ENCODE measurements around the gene PRKCSH. TPM values are rescaled to one million over a fixed set of nuclear protein-coding genes. Genes with fewer than 3 reads are reported as not detected.
A peak's percentile ranks its signal among the peaks of the same experiment; 100 is the strongest.
"Not testable (repeated sequence)": the region's sequence is repeated elsewhere in the genome, so short reads cannot be mapped to it uniquely, and the experiment has no call there.

The PRKCSH gene
- total RNA-seq, 1 donor from 2014 or later = 101 TPM

GRCh38 chr19:11418549-11419506 is 16.6 kb upstream of the PRKCSH start, which contains the start of gene RGL3:
Gene RGL3, minus strand, starts transcription at chr19:11419314. Its CDS starts 36 bp downstream, at chr19:11419278.
- DNase-seq (ENCODE audit: low read depth in 2 of 2) = no peak

- DNase-seq (ENCODE audit: low read depth in 2 of 2) = peak in 1 of 2 donors; percentile 19
Observed at GRCh38 chr19:11420429-11421370, 14.7 kb upstream of the PRKCSH start.

- DNase-seq (ENCODE audit: low read depth in 2 of 2) = no peak
Observed at GRCh38 chr19:11421371-11422098, 13.9 kb upstream of the PRKCSH start.

DNA sequence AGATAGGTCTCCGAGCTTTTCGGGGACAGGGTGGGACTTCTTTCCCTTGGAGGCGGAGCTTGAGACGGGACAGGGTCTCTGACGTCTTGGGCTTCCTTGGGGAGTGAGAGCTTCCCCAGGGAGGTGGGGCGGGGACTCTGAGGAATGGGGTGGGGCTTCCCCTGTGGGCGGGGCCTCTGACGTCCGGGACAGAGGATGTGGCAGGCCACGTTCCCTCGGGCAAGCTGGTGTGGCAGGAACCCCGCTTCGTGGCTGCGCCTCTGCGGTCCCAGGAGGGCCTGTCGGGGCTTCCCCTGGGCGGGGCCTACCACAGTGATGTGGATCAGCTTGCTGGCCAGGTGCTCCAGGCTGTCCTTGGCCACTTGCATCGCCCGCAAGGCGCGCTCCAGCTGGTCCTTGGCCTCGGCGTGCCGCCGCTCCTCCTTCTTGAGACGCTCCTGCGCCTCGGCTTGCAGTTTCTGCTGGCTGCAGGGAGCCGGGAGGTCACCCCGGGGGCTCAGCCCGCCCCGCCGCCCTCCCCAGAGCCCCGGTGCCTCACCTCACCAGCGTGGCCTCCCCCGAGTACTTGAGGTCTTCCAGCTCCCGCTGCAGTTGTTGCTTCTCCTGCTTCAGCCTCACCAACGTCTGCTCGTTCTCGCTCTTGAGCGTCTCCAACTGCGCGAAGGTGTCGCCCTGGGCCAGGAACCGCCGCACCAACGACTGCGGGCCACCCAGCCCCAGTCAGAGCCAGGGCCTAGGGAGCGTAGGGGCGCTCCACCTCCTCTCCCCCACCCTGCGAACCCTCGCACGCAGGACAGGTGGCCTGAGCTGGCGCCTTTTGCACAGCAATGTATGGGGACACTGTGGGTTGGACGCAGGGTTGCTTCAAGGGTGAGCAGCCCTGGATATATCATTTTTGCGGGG is 13.0 kb upstream of the PRKCSH start:
- DNase-seq (ENCODE audit: low read depth in 2 of 2) = no peak

DNA sequence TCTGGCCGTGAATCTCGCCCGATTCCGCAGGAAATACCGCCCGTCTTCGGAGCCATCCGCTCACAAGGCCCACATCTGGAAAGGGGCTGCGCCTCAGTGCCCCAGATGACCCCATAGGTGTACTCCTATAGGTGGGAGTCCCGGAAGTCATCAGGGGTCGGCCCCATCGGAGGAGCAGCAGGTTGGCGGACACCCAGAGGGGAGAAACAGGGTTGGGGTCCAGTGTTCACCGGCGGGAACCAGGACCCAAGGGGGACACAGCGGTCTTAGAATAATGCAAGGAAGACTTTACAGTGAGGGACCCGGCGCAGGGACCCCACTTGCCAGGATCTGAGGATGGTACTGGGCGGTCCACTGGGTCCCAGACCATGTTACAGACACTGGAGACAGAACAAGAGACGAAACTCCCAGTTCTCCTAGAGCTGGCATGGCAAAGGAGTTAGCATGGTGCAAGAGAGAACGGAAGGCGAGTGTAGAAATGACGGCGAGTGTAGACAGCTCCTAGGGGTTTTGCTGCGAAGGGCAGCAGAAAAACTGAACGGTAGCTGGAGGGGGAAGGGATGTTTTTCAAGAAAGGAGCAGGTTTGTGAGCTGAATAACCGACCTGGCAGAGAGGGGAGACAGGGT is 12.2 kb upstream of the PRKCSH start:
- DNase-seq (ENCODE audit: low read depth in 2 of 2) = no peak

DNA sequence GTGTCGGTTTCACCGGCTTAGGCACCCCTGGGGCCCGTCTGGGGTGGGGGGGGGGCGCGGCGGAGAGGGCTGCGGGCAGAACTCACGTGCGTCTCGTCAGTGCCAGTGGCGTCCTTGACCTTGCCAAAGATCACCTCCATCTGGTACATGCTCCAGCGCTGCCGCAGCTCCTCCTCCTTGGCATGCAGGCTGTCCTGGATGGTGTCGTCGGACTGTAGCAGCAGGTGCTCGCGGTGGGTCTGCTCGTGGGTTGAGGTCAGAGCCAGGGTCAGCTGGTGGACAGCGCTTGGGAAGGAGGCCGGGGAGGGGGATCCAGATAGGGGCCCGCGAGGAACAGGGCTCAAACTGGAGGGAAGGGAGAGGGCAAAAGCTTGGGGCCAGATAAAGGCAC is 11.6 kb upstream of the PRKCSH start:
- no peak for DNase-seq (ENCODE audit: low read depth in 2 of 2)

DNA sequence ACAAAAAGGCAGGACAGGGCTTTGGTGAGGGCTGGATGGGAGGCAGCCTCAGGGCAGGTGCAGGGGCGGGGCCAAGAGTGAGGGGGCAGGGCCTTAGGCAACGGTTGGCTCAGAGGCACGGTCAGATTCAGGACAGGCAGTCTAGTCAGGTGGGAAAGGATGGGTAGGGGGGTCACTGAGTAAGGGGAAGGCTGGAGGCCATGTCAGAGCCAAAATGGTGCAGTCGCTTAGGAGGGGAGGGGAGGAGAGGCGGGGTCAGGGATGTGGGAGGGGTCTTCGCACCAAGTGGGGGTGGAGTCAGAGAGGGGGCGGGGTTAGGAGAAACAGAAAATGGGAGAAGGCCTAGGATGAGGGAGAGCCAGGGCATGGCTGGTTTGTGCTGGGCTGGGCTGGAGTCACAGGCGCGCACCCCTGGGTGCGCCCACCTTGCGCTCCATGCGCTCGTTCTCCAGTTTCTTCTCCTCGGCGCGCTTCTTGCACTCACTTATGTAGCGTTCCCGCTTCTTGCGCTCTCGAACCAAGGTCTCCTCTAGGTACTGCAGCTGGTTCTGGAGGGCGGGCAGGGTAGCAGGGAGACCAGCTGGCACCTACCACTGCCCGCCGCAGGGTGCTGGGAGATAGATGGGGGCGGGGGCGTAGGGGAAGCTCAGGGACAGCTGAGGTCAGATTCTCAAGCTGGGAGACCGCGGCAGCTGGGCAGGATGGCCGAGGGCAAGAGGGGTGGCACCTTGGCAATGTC is 9.5 kb upstream of the PRKCSH start:
- DNase-seq (ENCODE audit: low read depth in 2 of 2) = no peak

- DNase-seq (ENCODE audit: low read depth in 2 of 2) = no peak
Observed at GRCh38 chr19:11426656-11427055, 8.8 kb upstream of the PRKCSH start.

GRCh38 chr19:11433526-11433925 is 1.9 kb upstream of the PRKCSH start:
- DNase-seq (ENCODE audit: low read depth in 2 of 2) = not testable (repeated sequence)

DNA sequence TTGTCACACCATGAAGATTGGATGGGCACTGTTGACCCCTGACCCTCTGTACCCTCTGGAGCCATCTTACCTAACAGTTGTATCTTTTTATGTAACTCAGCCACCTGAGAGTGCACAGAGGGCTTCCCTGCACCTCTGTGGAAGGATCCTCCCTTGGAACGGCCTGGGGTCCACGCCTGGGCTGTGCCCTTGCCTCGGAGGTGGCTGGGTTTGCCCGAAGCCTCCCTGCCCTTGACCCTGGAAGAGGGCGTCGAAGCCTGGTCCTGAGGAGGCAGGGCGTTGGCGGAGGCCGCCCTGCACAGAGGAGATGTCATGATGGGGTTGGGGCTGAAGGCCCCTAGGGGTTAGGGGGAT is 755 bp upstream of the PRKCSH start:
- DNase-seq (ENCODE audit: low read depth in 2 of 2) = no peak

GRCh38 chr19:11435833-11436313 is 438 bp downstream of the PRKCSH start:
- DNase-seq (ENCODE audit: low read depth in 2 of 2) = peak in 1 of 2 donors; percentile 39

DNA sequence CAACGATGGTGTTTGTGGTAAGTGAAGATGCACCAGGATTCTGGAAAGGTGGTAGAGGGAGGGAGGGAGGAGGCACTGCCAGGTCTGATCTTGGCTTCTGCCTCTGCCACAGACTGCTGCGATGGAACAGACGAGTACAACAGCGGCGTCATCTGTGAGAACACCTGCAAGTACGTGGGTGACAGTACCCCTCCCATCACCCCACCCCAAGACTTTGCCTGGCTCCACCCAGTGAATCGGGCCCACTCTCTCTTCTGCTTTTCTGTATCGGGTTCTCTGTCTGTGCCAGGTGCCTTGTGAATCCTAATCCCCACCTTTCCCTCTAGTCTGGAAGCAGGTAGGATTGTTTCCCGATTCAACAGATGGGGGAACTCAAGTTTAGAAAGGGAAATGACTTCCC is 2.5 kb downstream of the PRKCSH start:
- DNase-seq (ENCODE audit: low read depth in 2 of 2) = no peak

- DNase-seq (ENCODE audit: low read depth in 2 of 2) = no peak
Observed at GRCh38 chr19:11444059-11444458, 8.6 kb downstream of the PRKCSH start.

- no peak for DNase-seq (ENCODE audit: low read depth in 2 of 2)
Observed at GRCh38 chr19:11445141-11445540, 9.7 kb downstream of the PRKCSH start.

DNA sequence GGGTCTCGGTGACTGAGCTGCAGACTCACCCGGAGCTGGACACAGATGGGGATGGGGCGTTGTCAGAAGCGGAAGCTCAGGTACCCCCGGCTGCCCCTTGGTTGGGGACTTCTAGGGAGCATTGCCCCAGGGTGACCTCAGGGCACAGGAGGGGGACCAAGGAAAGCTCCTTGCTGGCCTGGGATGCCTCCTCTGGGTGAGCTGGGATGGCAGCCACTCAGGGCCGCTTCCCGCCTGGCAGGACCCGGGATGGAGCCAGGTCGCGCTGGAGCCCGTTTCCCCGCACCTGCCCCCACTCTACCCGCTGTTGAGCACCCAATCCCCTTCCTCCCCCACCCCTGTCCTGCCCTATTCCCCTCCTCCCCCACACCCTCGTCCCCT is 10.8 kb downstream of the PRKCSH start:
- no peak for DNase-seq (ENCODE audit: low read depth in 2 of 2)

GRCh38 chr19:11446652-11447301 is 11.3 kb downstream of the PRKCSH start:
- peak in 1 of 2 donors; percentile 38 for DNase-seq (ENCODE audit: low read depth in 2 of 2)

- DNase-seq (ENCODE audit: low read depth in 2 of 2) = no peak
Observed at GRCh38 chr19:11447347-11448262, 12.2 kb downstream of the PRKCSH start.
